NCI-H1436 treated with DMSO at 0.1 percent for 48 hours (cell line): Measurements from ENCODE around the gene PRR13.
"Not testable (repeated sequence)": the region's sequence is repeated elsewhere in the genome, so short reads cannot be mapped to it uniquely, and the experiment has no call there.

Experiments used
- DNase-seq: peaks from one replicate; lab custom pipeline; 2025; lab: John Stamatoyannopoulos, UW

The PRR13 gene

GRCh38 chr12:53468282-53468681, 26.7 kb downstream of the PRR13 start:
- no peak for DNase-seq

GRCh38 chr12:53472056-53472582, 30.6 kb downstream of the PRR13 start:
- DNase-seq: no peak

- no peak for DNase-seq
Observed at GRCh38 chr12:53474077-53474476, 32.5 kb downstream of the PRR13 start.

DNA sequence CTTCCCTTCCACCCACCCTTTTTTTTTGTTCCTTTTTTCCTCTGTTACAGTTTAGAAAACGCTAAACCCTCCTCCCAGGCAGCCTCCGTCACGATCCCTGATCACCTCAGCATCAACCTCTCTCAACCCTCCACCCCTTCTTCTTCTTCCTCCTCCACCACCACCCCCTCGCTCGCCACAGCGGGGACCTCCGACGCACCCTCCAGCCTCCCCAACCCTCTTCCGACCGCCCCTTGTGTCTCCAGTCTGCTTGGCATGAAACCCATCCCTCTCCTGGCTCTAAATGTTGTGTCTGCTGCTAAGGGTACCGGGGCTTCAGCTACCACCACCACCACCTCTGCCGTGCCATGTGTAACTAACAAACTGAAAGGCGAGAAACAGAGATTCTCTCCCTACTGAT, 33.3 kb downstream of the PRR13 start:
- DNase-seq: no peak

- DNase-seq: no peak
Observed at GRCh38 chr12:53476769-53477209, 35.3 kb downstream of the PRR13 start.

GRCh38 chr12:53478865-53479264, 37.3 kb downstream of the PRR13 start:
- no peak for DNase-seq

GRCh38 chr12:53479331-53479730, 37.8 kb downstream of the PRR13 start:
- no peak for DNase-seq

DNA sequence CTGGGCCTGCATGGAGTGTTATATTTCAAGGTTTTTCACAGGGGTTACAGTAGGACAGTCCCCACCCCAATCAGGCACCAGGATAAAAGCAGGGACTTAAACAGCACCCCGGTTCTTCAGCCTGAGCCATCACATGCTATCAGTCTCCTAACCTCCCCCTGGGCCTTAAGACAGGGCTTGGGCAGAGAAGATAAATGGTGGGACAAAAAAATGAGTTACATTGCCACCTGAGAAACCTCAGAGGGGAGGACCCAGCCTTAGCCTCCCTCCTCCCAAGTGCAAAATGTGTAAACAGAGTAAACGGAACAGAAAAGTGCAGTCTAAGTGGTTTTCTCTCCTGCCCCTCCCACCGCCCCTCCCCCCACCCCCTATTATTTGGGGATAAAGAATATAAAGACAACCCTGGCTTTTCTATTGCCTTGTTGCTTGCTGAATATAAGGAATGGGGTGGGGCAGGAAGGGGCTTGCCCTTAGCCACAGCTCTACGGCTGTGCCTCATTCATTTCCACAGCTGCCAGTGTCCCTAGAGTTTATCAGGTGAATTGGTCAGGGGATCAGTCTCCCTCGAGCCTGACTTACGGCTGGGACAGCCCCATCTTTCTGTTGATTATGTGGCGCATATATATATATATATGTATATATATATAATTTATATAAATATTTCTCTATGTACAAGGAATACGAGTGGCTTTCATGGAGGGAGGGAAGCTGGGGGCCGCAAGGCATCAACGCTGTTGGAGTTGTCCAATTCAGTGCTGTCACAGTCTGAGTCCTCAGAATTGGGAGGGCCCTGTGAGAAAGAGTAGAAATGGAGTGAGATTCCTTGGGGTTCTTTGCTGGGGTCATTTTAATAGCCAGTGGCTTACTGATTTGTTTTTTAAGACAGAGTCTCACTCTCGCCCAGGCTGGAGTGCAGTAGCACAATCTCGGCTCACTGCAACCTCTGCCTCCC, 39.2 kb downstream of the PRR13 start:
- DNase-seq: no peak

DNA sequence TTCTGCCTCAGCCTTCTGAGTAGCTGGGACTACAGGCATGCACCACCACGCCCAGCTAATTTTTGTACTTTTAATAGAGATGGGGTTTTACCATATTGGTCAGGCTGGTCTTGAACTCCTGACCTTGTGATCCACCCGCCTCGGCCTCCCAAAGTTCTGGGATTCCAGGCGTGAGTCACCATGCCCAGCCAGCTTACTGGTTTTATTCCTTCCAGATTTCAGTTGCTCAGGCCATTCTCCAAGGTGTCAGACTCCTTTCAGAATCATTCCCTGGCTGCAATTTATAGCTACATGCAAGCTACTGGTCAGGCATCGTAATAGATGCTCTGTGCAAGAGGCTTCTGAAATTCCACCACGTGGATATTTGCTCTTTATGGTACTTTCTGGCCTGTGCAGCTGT, 39.9 kb downstream of the PRR13 start:
- not testable (repeated sequence) for DNase-seq

GRCh38 chr12:53481939-53482586, 40.5 kb downstream of the PRR13 start:
- no peak for DNase-seq

DNA sequence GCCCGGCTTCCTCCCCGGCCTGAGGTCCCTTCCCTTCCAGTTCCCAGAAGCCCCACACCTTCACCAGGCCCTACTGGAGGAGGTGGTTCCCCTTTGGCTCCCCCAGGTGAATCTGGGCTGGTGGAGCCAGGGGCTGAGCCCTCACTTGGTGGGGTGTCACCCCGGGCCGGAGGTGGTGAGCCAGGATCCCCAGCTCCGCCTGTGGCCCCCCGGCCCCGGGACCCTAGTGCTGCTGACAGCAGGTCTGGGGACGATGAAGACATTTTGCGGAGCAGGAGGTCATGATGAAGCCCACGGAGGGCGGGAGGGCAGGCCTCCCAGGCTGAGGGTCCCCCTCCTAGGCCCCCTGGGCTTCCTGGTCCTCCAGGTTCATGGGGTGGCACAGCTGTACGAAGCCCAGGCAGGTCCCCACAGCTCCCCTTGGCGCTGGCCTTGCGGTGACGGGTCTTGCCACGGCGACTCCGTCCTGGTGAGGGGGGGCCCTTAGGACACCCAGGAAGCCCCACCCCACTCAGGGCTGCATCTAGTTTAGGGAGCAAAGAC, 41.2 kb downstream of the PRR13 start:
- no peak for DNase-seq

- DNase-seq: no peak
Observed at GRCh38 chr12:53483225-53483978, 41.9 kb downstream of the PRR13 start.

GRCh38 chr12:53483979-53484377, 42.4 kb downstream of the PRR13 start:
- DNase-seq: no peak

GRCh38 chr12:53484686-53485575, 43.4 kb downstream of the PRR13 start:
- no peak for DNase-seq

DNA sequence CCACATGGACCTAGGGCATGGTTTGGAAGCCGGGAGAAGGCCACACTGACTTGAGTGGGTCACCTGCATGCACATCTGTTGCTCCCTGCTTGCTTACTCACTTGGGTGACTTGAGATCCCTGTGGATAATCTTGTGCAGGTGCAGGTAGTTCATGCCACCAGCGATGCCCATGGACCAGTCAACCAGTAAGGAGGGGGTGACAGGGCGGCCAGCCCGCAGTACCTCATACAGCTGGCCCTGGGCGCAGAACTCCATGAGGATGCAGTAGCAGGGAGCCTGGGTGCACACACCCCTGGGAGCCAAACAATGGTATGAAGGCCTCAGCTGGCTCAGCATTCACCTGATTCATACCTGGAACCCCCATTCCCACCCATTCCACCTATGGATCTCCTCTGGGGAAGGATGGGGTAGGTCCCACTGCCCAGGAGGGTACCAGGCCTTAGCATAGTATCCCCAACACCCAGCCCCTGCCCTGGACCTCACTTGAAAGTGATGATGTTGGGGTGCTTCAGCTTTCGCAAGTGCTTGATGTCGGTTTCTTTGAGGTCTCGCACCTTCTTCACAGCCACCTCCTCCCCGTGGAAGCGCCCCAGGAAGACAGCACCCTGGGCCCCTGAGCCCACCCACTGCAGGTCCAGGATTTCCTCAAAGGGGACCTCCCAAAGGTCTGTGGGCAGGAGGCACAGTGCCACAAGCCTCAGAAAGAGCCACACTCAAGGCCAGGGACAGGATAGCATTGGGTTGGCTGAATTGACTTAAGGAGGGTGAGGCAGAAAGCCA, 44.6 kb downstream of the PRR13 start:
- no peak for DNase-seq

DNA sequence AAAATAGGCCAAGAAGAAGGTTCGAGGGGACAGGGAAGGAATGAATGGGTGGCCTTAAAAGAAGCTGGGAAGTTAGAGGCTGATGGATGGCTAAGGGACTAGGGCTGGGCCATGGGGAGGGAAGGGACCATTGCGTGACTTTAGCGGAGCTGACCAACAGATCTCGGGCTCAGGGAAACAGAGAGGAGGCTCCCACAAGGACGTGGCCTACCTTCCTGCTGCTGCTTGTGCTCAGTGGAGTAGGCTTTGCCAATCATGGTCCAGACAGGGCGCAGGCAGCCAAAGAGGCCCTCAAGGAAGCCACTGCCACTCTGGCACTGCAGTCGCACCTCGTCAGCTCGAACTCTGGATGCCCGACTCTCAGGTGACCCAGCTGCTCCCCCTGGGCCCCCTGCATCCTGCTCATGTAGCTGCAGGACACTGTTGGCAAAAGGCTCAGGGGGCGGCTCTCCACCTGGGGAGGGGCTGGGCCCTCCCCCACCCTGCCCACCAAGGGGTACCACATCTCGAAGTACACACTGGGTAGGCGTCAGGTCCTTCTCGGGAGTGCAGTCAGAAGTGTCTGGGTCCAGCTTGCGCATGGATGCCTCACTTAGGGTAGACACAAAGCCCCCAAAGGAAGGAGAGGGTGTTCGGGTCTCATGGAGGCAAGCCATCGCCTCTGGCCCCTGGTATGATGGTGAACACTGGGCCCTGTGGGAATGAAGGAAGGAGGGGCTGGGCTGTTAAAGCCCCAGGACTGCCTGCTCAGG, 45.4 kb downstream of the PRR13 start:
- no peak for DNase-seq

DNA sequence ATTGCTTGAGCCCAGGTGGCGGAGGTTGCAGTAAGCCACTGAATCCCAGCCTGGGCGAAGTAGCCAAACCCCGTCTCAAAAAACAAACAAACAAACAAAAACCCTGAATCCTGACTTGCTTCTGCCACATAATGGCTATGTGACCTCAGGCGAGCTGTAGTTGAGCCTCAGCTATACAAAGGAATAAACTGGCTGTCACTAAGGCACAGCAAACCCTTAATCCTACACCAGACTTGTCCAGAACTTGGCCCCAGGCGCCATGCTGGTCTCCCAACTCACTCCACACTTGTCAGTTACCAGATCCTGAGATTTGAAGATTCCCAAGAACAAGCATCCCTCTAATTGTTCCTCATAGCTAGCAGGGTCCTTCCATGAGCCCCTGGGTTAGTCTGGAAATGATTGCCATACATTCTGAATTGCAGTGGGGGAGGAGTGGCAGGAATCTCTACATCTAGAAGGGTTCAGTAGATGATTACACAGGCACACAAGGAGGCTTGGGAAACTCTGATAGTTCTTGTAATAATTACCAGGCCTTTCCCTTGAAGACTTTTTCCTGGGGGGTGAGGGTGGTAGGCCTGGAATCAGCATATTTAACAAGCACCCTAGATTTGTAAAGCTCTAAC, 47.8 kb downstream of the PRR13 start:
- no peak for DNase-seq

DNA sequence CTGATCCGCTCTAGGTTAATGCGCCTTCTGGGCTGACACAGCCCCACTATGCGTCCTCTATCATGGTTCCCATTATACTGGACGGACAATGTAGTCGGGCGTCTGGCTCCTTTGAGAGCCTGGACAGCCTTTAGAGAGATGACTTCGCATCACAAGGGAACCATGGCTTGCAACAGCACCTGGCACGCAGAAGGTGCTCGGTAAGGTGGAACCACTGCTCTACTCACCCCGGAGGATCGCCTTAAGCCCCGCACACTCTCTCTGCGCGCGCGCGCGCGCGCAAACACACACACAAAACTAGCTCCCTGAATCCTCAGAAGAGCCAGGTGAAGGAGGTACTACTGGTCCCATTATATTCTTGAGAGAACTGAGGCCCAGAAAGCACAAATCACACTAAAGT, 50.7 kb downstream of the PRR13 start:
- DNase-seq: no peak
